Mesenchymal stem cell (in vitro differentiated cells and primary cell): ENCODE measurements around the gene NSUN4.
"Not testable (repeated sequence)": the region's sequence is repeated elsewhere in the genome, so short reads cannot be mapped to it uniquely, and the experiment has no call there.

Source experiments
- DNase-seq: peaks from one replicate; pipeline ENCODE4 v3.0.0-alpha.2; 2013
- H2AFZ ChIP-seq: one replicate; pipeline ENCODE4 v1.6.1; 2013; ENCODE audit warnings: low read depth, mild to moderate bottlenecking, control low read depth, inconsistent platforms, low read length, moderate library complexity
- H2AK5ac ChIP-seq: 2 replicates; pipeline ENCODE4 v1.6.1; 2013; ENCODE audit warnings: low read length, moderate library complexity, mild to moderate bottlenecking, inconsistent platforms; ENCODE audit not compliant: severe bottlenecking
- H2BK120ac ChIP-seq: one replicate; pipeline ENCODE4 v1.6.1; 2013; ENCODE audit warnings: low read depth, mild to moderate bottlenecking, inconsistent platforms, low read length, moderate library complexity
- H2BK12ac ChIP-seq, 2 experiments: one replicate each; pipeline ENCODE4 v1.6.1; 2013; ENCODE audit warnings: inconsistent platforms in 2 of 2, low read length in 2 of 2, mild to moderate bottlenecking in 2 of 2, moderate library complexity in 2 of 2, control low read depth in 1 of 2
- H2BK15ac ChIP-seq: one replicate; pipeline ENCODE4 v1.6.1; 2013; ENCODE audit warnings: mild to moderate bottlenecking, low read depth, inconsistent platforms; ENCODE audit not compliant: poor library complexity, severe bottlenecking
- H2BK5ac ChIP-seq: 2 replicates; pipeline ENCODE4 v1.6.1; 2013; ENCODE audit warnings: low read depth, mild to moderate bottlenecking, low read length, control low read depth, inconsistent platforms; ENCODE audit not compliant: poor library complexity, severe bottlenecking
- H3K14ac ChIP-seq, 2 experiments: one replicate each; pipeline ENCODE4 v1.6.1; 2013; ENCODE audit warnings: inconsistent platforms in 2 of 2, low read length in 2 of 2, control low read depth in 1 of 2, mild to moderate bottlenecking in 1 of 2, moderate library complexity in 1 of 2
- H3K18ac ChIP-seq, 2 experiments: one replicate each; pipeline ENCODE4 v1.6.1; 2013; ENCODE audit warnings: inconsistent platforms in 2 of 2, low read length in 2 of 2, control low read depth in 1 of 2, low read depth in 1 of 2, mild to moderate bottlenecking in 1 of 2
- H3K23ac ChIP-seq, 2 experiments: one replicate each; pipeline ENCODE4 v1.6.1; 2013; ENCODE audit warnings: inconsistent platforms in 2 of 2, low read length in 2 of 2, mild to moderate bottlenecking in 2 of 2, moderate library complexity in 2 of 2, control low read depth in 1 of 2
- H3K27ac ChIP-seq: 2 replicates; pipeline ENCODE4 v1.5.1; 2013; ENCODE audit warnings: mild to moderate bottlenecking, moderate library complexity, low read length, control low read depth, inconsistent platforms; ENCODE audit not compliant: poor library complexity, severe bottlenecking
- H3K27me3 ChIP-seq, 2 experiments: 2 replicates each; pipeline versions ENCODE4 v1.6.1 to v1.7.0; 2013; ENCODE audit warnings: low read length in 2 of 2, mild to moderate bottlenecking in 2 of 2, moderate library complexity in 2 of 2, control low read depth in 1 of 2, inconsistent platforms in 1 of 2; ENCODE audit not compliant: control insufficient read depth in 1 of 2, insufficient read depth in 1 of 2
- H3K36me3 ChIP-seq, 2 experiments: 2 replicates each; pipeline versions ENCODE4 v1.6.1 to v1.7.0; 2013; ENCODE audit warnings: low read length in 2 of 2, control low read depth in 1 of 2, inconsistent platforms in 1 of 2, low read depth in 1 of 2, mild to moderate bottlenecking in 1 of 2; ENCODE audit not compliant: insufficient read depth in 2 of 2, control insufficient read depth in 1 of 2
- H3K4ac ChIP-seq, 2 experiments: one replicate each; pipeline ENCODE4 v1.6.1; 2013; ENCODE audit warnings: inconsistent platforms in 2 of 2, low read length in 2 of 2, mild to moderate bottlenecking in 2 of 2, moderate library complexity in 2 of 2, control low read depth in 1 of 2, low read depth in 1 of 2
- H3K4me1 ChIP-seq: 2 replicates; pipeline ENCODE4 v1.6.1; 2013; ENCODE audit warnings: low read depth, low read length, control low read depth; ENCODE audit not compliant: control insufficient read depth, insufficient read depth
- H3K4me2 ChIP-seq: 2 replicates; pipeline ENCODE4 v1.6.1; 2013; ENCODE audit warnings: low read length, mild to moderate bottlenecking, inconsistent platforms; ENCODE audit not compliant: poor library complexity, severe bottlenecking
- H3K4me3 ChIP-seq, 2 experiments: 2 replicates each; pipeline versions ENCODE4 v1.5.1 to v1.7.0; 2013; ENCODE audit warnings: low read length in 2 of 2, mild to moderate bottlenecking in 2 of 2, control low read depth in 1 of 2, low read depth in 1 of 2; ENCODE audit not compliant: insufficient read depth in 1 of 2
- H3K79me1 ChIP-seq: replicated peaks from 2 replicates; pipeline ENCODE4 v1.6.1; 2013; ENCODE audit warnings: mild to moderate bottlenecking, control low read depth, low read length, inconsistent platforms; ENCODE audit not compliant: poor library complexity, severe bottlenecking
- H3K9ac ChIP-seq: 2 replicates; pipeline ENCODE4 v1.7.0; 2013; ENCODE audit warnings: mild to moderate bottlenecking, low read length, moderate library complexity
- H3K9me3 ChIP-seq: 2 replicates; pipeline ENCODE4 v1.7.0; 2013; ENCODE audit warnings: mild to moderate bottlenecking, low read length; ENCODE audit not compliant: control insufficient read depth
- H4K8ac ChIP-seq: one replicate; pipeline ENCODE4 v1.6.1; 2013; ENCODE audit warnings: inconsistent platforms, mild to moderate bottlenecking, low read length, moderate library complexity
- H4K91ac ChIP-seq: one replicate; pipeline ENCODE4 v1.6.1; 2013; ENCODE audit warnings: mild to moderate bottlenecking, low read length, inconsistent platforms
- whole genome bisulfite sequencing: methylation state at CpG from one replicate; pipeline ENCODE4 v1.1.7; 2013; ENCODE audit warnings: mixed read lengths; 5-methylcytosine and 5-hydroxymethylcytosine counted together

NSUN4 gene

GRCh38 chr1:46334030-46334384 is 6.6 kb upstream of the NSUN4 start:
- no peak overlapping the region for H2AFZ ChIP-seq
- no peak overlapping the region for H3K23ac ChIP-seq
- peaks cover 3% of the 10 kb centered on the region for H3K79me1 ChIP-seq
- H3K18ac ChIP-seq: no peak overlapping the region
- H2BK12ac ChIP-seq: no peak overlapping the region
- H3K9me3 ChIP-seq: no peaks in the 10 kb centered on the region
- no peak overlapping the region for H3K14ac ChIP-seq
- peak overlapping the region; percentile 69 for H4K8ac ChIP-seq
- no peak overlapping the region for H2BK5ac ChIP-seq
- H3K9ac ChIP-seq: no peak overlapping the region
- H3K4me1 ChIP-seq: peaks cover 6% of the 10 kb centered on the region
- DNase-seq: no peak
- WGBS: 83% methylated on average over 2 of the region's 2 CpGs
- no peak overlapping the region for H3K4me2 ChIP-seq
- H3K27ac ChIP-seq: no peak overlapping the region
- no peak overlapping the region for H4K91ac ChIP-seq
- H3K4me3 ChIP-seq: no peak overlapping the region
- H2BK120ac ChIP-seq: no peak overlapping the region
- peak overlapping the region; percentile 51 for H2AK5ac ChIP-seq
- no peak overlapping the region for H3K4ac ChIP-seq
- H3K27me3 ChIP-seq: no peaks in the 10 kb centered on the region
- H3K36me3 ChIP-seq: no peaks in the 10 kb centered on the region
- no peak overlapping the region for H2BK15ac ChIP-seq

- no peak for DNase-seq
- H3K4ac ChIP-seq: no peak overlapping the region
- peaks cover 4% of the 10 kb centered on the region for H3K4me1 ChIP-seq
- no peaks in the 10 kb centered on the region for H3K36me3 ChIP-seq
- no peak overlapping the region for H3K4me3 ChIP-seq
- WGBS: no CpG with 5 or more reads among the region's 3 CpGs
- no peak overlapping the region for H3K4me2 ChIP-seq
- no peak overlapping the region for H4K91ac ChIP-seq
- no peak overlapping the region for H2AK5ac ChIP-seq
- no peak overlapping the region for H3K14ac ChIP-seq
- no peak overlapping the region for H4K8ac ChIP-seq
- H3K18ac ChIP-seq: no peak overlapping the region
- no peak overlapping the region for H3K23ac ChIP-seq
- H3K9ac ChIP-seq: no peak overlapping the region
- H3K79me1 ChIP-seq: peaks cover 2% of the 10 kb centered on the region
- H3K27me3 ChIP-seq: no peaks in the 10 kb centered on the region
- H2BK15ac ChIP-seq: no peak overlapping the region
- no peak overlapping the region for H2AFZ ChIP-seq
- H2BK120ac ChIP-seq: no peak overlapping the region
- H3K9me3 ChIP-seq: no peaks in the 10 kb centered on the region
- H2BK12ac ChIP-seq: no peak overlapping the region
- H2BK5ac ChIP-seq: no peak overlapping the region
- no peak overlapping the region for H3K27ac ChIP-seq
Measured at GRCh38 chr1:46335081-46335480, 5.5 kb upstream of the NSUN4 start.

- not testable (repeated sequence) for H3K27ac ChIP-seq, H3K4me3 ChIP-seq, H3K36me3 ChIP-seq, H2BK15ac ChIP-seq, H3K4me2 ChIP-seq, H3K14ac ChIP-seq, H2AK5ac ChIP-seq, DNase-seq, H2AFZ ChIP-seq, H3K4ac ChIP-seq, H3K18ac ChIP-seq, H4K91ac ChIP-seq, H2BK120ac ChIP-seq, H2BK5ac ChIP-seq, H3K23ac ChIP-seq, H3K27me3 ChIP-seq, H2BK12ac ChIP-seq, H3K9me3 ChIP-seq, H3K9ac ChIP-seq, H4K8ac ChIP-seq
- H3K4me1 ChIP-seq: peaks cover 14% of the 10 kb centered on the region
- WGBS: 100% methylated on average over 1 of the region's 14 CpGs
- peaks cover 10% of the 10 kb centered on the region for H3K79me1 ChIP-seq
Measured at GRCh38 chr1:46337409-46337808, 3.2 kb upstream of the NSUN4 start.

- peak overlapping the region; percentile 55 to 78 for H3K18ac ChIP-seq
- no peaks in the 10 kb centered on the region for H3K27me3 ChIP-seq
- no peak overlapping the region for H2AFZ ChIP-seq
- peak overlapping the region in 1 of 2 experiments; percentile 26 for H3K23ac ChIP-seq
- no peak for DNase-seq
- no peak overlapping the region for H4K91ac ChIP-seq
- peaks cover 15% of the 10 kb centered on the region for H3K4me1 ChIP-seq
- no peaks in the 10 kb centered on the region for H3K9me3 ChIP-seq
- peak overlapping the region; percentile 30 for H2AK5ac ChIP-seq
- H2BK120ac ChIP-seq: peak overlapping the region; percentile 13
- peaks cover 33 to 36% of the 10 kb centered on the region in 2 experiments for H3K36me3 ChIP-seq
- peak overlapping the region; percentile 89 for H3K4me2 ChIP-seq
- peak overlapping the region; percentile 99 for H3K9ac ChIP-seq
- H3K79me1 ChIP-seq: peaks cover 33% of the 10 kb centered on the region
- H2BK12ac ChIP-seq: peak overlapping the region in 1 of 2 experiments; percentile 79
- peak overlapping the region; percentile 80 for H4K8ac ChIP-seq
- WGBS: 61% methylated on average over 31 of the region's 31 CpGs
- H3K4ac ChIP-seq: peak overlapping the region; percentile 82 to 91
- H3K14ac ChIP-seq: peak overlapping the region in 1 of 2 experiments; percentile 90
- peak overlapping the region; percentile 83 for H3K27ac ChIP-seq
- H2BK5ac ChIP-seq: no peak overlapping the region
- no peak overlapping the region for H2BK15ac ChIP-seq
- H3K4me3 ChIP-seq: peak overlapping the region; percentile 58 to 96
Measured at GRCh38 chr1:46341222-46342083, 846 bp downstream of the NSUN4 start.
